ENCODE data around the gene HOXD9.

Gene HOXD9

GRCh38 chr2:176130147-176130956 lies 7.8 kb downstream of the HOXD9 start:
- Histone ChIP-seq H3K27ac (ENCODE audit: low read depth, low read length) (no peak overlapping the region), H3K27me3 (ENCODE audit: insufficient read depth, low read length, poor library complexity) (peaks cover 81% of the 10 kb centered on the region)
- no CpG with 5 or more reads among the region's 100 CpGs for WGBS (ENCODE audit: extremely low coverage, insufficient coverage, low lambda C conversion rate)

GRCh38 chr2:176130957-176131847 lies 8.7 kb downstream of the HOXD9 start:
- H3K4me3 ChIP-seq (ENCODE audit: low read length) = no peak overlapping the region
- no peak overlapping the region for H3K27ac ChIP-seq (ENCODE audit: low read depth, low read length)
- H3K79me1 ChIP-seq (ENCODE audit: low read length) = no peaks in the 10 kb centered on the region
- no peak overlapping the region for H2AK5ac ChIP-seq (ENCODE audit: low read length)
- no peak for DNase-seq
- no peak overlapping the region for H3K23ac ChIP-seq (ENCODE audit: low read length)
- H3K36me3 ChIP-seq (ENCODE audit: control insufficient read depth, insufficient read depth, low read length) = no peaks in the 10 kb centered on the region
- H3K9ac ChIP-seq (ENCODE audit: low read length) = no peak overlapping the region
- H2BK15ac ChIP-seq (replicated peaks; ENCODE audit: low read depth) = no peak overlapping the region
- no peak overlapping the region for H3K56ac ChIP-seq (ENCODE audit: low read length)
- peaks cover 80% of the 10 kb centered on the region for H3K27me3 ChIP-seq (ENCODE audit: insufficient read depth, low read length, poor library complexity)
- no peak overlapping the region for H4K5ac ChIP-seq (ENCODE audit: low read length)
- no peak overlapping the region for H4K8ac ChIP-seq (ENCODE audit: low read depth, low read length)
- no peak overlapping the region for H2BK120ac ChIP-seq (ENCODE audit: low read depth, low read length)
- no peak overlapping the region for H3K4ac ChIP-seq (ENCODE audit: low read depth, low read length)
- H3K4me2 ChIP-seq (ENCODE audit: low read length) = no peak overlapping the region
- H3K79me2 ChIP-seq (ENCODE audit: control insufficient read depth, insufficient read depth, low read length) = no peaks in the 10 kb centered on the region
- WGBS (ENCODE audit: extremely low coverage, insufficient coverage, low lambda C conversion rate) = no CpG with 5 or more reads among the region's 15 CpGs
- no peak overlapping the region for H2BK5ac ChIP-seq (ENCODE audit: low read length)
- no peak overlapping the region for H3K18ac ChIP-seq (ENCODE audit: low read length)
- no peaks in the 10 kb centered on the region for H3K4me1 ChIP-seq (ENCODE audit: control insufficient read depth, low read depth, low read length)

More at GRCh38 chr2:176130147-176130956, 7.8 kb downstream of the HOXD9 start:
- Histone ChIP-seq H3K4me2 (ENCODE audit: low read length) (peak overlapping the region; percentile 27), H3K4me3 (ENCODE audit: low read length) (no peak overlapping the region), H4K5ac (ENCODE audit: low read length) (no peak overlapping the region), H2AK5ac (ENCODE audit: low read length) (no peak overlapping the region), H2BK15ac (replicated peaks; ENCODE audit: low read depth) (no peak overlapping the region), H2BK5ac (ENCODE audit: low read length) (no peak overlapping the region), H2BK120ac (ENCODE audit: low read depth, low read length) (no peak overlapping the region), H3K18ac (ENCODE audit: low read length) (no peak overlapping the region), H3K36me3 (ENCODE audit: control insufficient read depth, insufficient read depth, low read length) (no peaks in the 10 kb centered on the region), H3K4me1 (ENCODE audit: control insufficient read depth, low read depth, low read length) (no peaks in the 10 kb centered on the region), H3K4ac (ENCODE audit: low read depth, low read length) (no peak overlapping the region), H3K9ac (ENCODE audit: low read length) (no peak overlapping the region), H3K79me1 (ENCODE audit: low read length) (no peaks in the 10 kb centered on the region), H3K79me2 (ENCODE audit: control insufficient read depth, insufficient read depth, low read length) (no peaks in the 10 kb centered on the region), H4K8ac (ENCODE audit: low read depth, low read length) (no peak overlapping the region), H3K56ac (ENCODE audit: low read length) (no peak overlapping the region), H3K23ac (ENCODE audit: low read length) (no peak overlapping the region)
- DNase-seq = no peak

- Histone ChIP-seq H4K5ac (ENCODE audit: low read length) (no peak overlapping the region), H3K79me2 (ENCODE audit: control insufficient read depth, insufficient read depth, low read length) (no peaks in the 10 kb centered on the region), H3K23ac (ENCODE audit: low read length) (no peak overlapping the region), H3K79me1 (ENCODE audit: low read length) (no peaks in the 10 kb centered on the region), H3K4me3 (ENCODE audit: low read length) (no peak overlapping the region), H3K18ac (ENCODE audit: low read length) (no peak overlapping the region), H2AK5ac (ENCODE audit: low read length) (no peak overlapping the region), H3K56ac (ENCODE audit: low read length) (no peak overlapping the region), H2BK5ac (ENCODE audit: low read length) (no peak overlapping the region), H3K4me2 (ENCODE audit: low read length) (no peak overlapping the region), H4K8ac (ENCODE audit: low read depth, low read length) (no peak overlapping the region), H2BK15ac (replicated peaks; ENCODE audit: low read depth) (no peak overlapping the region), H3K27me3 (ENCODE audit: insufficient read depth, low read length, poor library complexity) (peaks cover 85% of the 10 kb centered on the region), H3K4ac (ENCODE audit: low read depth, low read length) (no peak overlapping the region), H3K36me3 (ENCODE audit: control insufficient read depth, insufficient read depth, low read length) (no peaks in the 10 kb centered on the region), H3K27ac (ENCODE audit: low read depth, low read length) (no peak overlapping the region), H3K4me1 (ENCODE audit: control insufficient read depth, low read depth, low read length) (no peaks in the 10 kb centered on the region), H3K9ac (ENCODE audit: low read length) (no peak overlapping the region), H2BK120ac (ENCODE audit: low read depth, low read length) (no peak overlapping the region)
- no peak for DNase-seq
- no CpG with 5 or more reads among the region's 4 CpGs for WGBS (ENCODE audit: extremely low coverage, insufficient coverage, low lambda C conversion rate)
Measured at GRCh38 chr2:176131848-176132158, 9.3 kb downstream of the HOXD9 start.

GRCh38 chr2:176132205-176133171 lies 10.0 kb downstream of the HOXD9 start:
- Histone ChIP-seq H3K4ac (ENCODE audit: low read depth, low read length) (no peak overlapping the region), H2AK5ac (ENCODE audit: low read length) (no peak overlapping the region), H3K9ac (ENCODE audit: low read length) (no peak overlapping the region), H3K4me1 (ENCODE audit: control insufficient read depth, low read depth, low read length) (no peaks in the 10 kb centered on the region), H3K79me1 (ENCODE audit: low read length) (no peaks in the 10 kb centered on the region), H3K4me2 (ENCODE audit: low read length) (no peak overlapping the region), H3K36me3 (ENCODE audit: control insufficient read depth, insufficient read depth, low read length) (no peaks in the 10 kb centered on the region), H4K5ac (ENCODE audit: low read length) (no peak overlapping the region), H3K27me3 (ENCODE audit: insufficient read depth, low read length, poor library complexity) (peaks cover 89% of the 10 kb centered on the region), H3K56ac (ENCODE audit: low read length) (no peak overlapping the region), H3K23ac (ENCODE audit: low read length) (no peak overlapping the region), H2BK120ac (ENCODE audit: low read depth, low read length) (no peak overlapping the region), H3K18ac (ENCODE audit: low read length) (no peak overlapping the region), H3K27ac (ENCODE audit: low read depth, low read length) (no peak overlapping the region), H4K8ac (ENCODE audit: low read depth, low read length) (no peak overlapping the region), H2BK15ac (replicated peaks; ENCODE audit: low read depth) (no peak overlapping the region), H3K4me3 (ENCODE audit: low read length) (no peak overlapping the region), H2BK5ac (ENCODE audit: low read length) (no peak overlapping the region), H3K79me2 (ENCODE audit: control insufficient read depth, insufficient read depth, low read length) (no peaks in the 10 kb centered on the region)
- WGBS (ENCODE audit: extremely low coverage, insufficient coverage, low lambda C conversion rate) = no CpG with 5 or more reads among the region's 33 CpGs
- no peak for DNase-seq

GRCh38 chr2:176133389-176133788 lies 10.9 kb downstream of the HOXD9 start:
- Histone ChIP-seq H3K4me3 (ENCODE audit: low read length) (no peak overlapping the region), H2BK15ac (replicated peaks; ENCODE audit: low read depth) (no peak overlapping the region), H3K79me1 (ENCODE audit: low read length) (no peaks in the 10 kb centered on the region), H3K27me3 (ENCODE audit: insufficient read depth, low read length, poor library complexity) (peaks cover 91% of the 10 kb centered on the region), H3K56ac (ENCODE audit: low read length) (no peak overlapping the region), H3K9ac (ENCODE audit: low read length) (no peak overlapping the region), H3K4ac (ENCODE audit: low read depth, low read length) (no peak overlapping the region), H4K5ac (ENCODE audit: low read length) (no peak overlapping the region), H3K27ac (ENCODE audit: low read depth, low read length) (no peak overlapping the region), H3K36me3 (ENCODE audit: control insufficient read depth, insufficient read depth, low read length) (no peaks in the 10 kb centered on the region), H2AK5ac (ENCODE audit: low read length) (no peak overlapping the region), H3K79me2 (ENCODE audit: control insufficient read depth, insufficient read depth, low read length) (no peaks in the 10 kb centered on the region), H3K4me2 (ENCODE audit: low read length) (no peak overlapping the region), H3K23ac (ENCODE audit: low read length) (no peak overlapping the region), H3K4me1 (ENCODE audit: control insufficient read depth, low read depth, low read length) (no peaks in the 10 kb centered on the region), H4K8ac (ENCODE audit: low read depth, low read length) (no peak overlapping the region), H2BK5ac (ENCODE audit: low read length) (no peak overlapping the region), H3K18ac (ENCODE audit: low read length) (no peak overlapping the region), H2BK120ac (ENCODE audit: low read depth, low read length) (no peak overlapping the region)
- DNase-seq = no peak
